ENCODE measurements around the gene TMEM69.

DNA sequence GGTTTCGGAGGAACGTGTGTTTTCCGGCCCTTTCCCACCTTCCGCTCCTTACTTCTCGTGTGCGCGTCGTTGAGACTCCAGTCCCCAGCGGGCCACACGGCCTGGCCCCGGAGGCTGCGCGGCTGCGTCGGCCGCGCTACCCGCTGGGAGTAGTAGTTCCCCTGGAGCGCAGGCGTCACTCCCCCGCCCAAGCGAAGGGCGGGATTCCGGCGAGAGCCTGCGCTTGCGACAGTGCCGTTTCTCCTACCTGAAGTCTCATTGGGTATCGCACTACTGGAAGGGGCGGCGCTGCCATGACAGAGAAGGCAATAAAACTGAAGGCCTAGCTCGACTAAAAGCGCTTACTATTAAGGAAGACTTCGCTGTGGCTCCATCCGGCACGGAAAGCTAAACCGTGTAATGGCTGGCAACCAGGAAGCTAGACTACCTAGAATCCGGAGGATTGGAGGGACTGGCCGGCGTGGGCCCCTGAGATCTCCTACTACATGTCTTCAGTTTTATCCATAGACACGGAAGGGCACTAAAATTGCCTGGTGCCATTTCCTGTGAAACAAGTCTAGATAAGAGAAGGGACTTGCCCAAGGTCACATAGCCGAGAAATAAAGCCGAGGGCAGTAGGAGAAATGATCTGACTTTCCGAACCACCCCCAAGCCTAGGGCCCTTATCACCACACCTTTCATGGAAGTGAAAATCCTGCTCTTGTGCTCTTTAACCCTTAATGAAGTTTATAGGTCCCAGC lies 797 bp upstream of the TMEM69 start:
- TF ChIP-seq, protein P1, sequence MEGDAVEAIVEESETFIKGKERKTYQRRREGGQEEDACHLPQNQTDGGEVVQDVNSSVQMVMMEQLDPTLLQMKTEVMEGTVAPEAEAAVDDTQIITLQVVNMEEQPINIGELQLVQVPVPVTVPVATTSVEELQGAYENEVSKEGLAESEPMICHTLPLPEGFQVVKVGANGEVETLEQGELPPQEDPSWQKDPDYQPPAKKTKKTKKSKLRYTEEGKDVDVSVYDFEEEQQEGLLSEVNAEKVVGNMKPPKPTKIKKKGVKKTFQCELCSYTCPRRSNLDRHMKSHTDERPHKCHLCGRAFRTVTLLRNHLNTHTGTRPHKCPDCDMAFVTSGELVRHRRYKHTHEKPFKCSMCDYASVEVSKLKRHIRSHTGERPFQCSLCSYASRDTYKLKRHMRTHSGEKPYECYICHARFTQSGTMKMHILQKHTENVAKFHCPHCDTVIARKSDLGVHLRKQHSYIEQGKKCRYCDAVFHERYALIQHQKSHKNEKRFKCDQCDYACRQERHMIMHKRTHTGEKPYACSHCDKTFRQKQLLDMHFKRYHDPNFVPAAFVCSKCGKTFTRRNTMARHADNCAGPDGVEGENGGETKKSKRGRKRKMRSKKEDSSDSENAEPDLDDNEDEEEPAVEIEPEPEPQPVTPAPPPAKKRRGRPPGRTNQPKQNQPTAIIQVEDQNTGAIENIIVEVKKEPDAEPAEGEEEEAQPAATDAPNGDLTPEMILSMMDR (IDR thresholded peaks at IDR 0.05; ENCODE audit: poor library complexity) = no peak
- TF ChIP-seq EZH2 (IDR thresholded peaks at IDR 0.05; ENCODE audit: borderline replicate concordance) = no peak
- TF ChIP-seq EZH2phosphoT487 (IDR thresholded peaks at IDR 0.05; ENCODE audit: low read depth, severe bottlenecking, unreplicated experiment) = no peak

All from hepatocyte (in vitro differentiated cells).